ENCODE measurements around the gene PTPN14.

DNA sequence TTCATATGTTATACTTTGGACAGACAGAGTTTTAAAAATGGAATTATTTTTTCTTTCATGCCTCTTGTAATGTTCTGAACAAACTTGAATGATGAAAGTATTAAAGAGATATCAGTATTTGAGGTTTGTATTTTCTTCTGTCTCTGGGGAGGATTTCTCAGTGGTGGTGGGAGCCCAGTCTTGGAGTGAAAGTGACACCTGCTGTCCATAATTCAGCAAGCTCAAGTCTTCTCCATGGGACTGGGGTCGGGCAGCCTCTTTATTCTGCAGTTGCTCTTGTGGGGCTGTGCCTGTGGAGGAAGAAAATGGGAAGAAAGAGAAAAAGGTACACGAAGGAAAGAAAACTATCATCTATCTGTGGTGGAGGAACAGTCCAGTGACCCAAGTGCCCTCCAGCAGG is 214.4 kb downstream of the PTPN14 start:
- no peak for TF ChIP-seq POLR2AphosphoS5 (IDR thresholded peaks at IDR 0.05; ENCODE audit: low read depth)
- TF ChIP-seq SPI1 (IDR thresholded peaks at IDR 0.05; ENCODE audit: borderline replicate concordance, low read depth): no peak
- TF ChIP-seq CTCF (IDR thresholded peaks at IDR 0.05; ENCODE audit: insufficient read depth, low read length): no peak
- TF ChIP-seq REST (IDR thresholded peaks at IDR 0.05; ENCODE audit: insufficient replicate concordance, low read depth): no peak
- TF ChIP-seq GABPA (IDR thresholded peaks at IDR 0.05; ENCODE audit: low read depth): no peak
